Brain pericyte (primary cell): ENCODE results near the gene CIDEC.
A peak's percentile ranks its signal among the peaks of the same experiment; 100 is the strongest.

ENCODE experiments used
- DNase-seq: peaks from one replicate; pipeline ENCODE4 v3.0.0-alpha.2; 2012; ENCODE audit warnings: low read depth, low spot score

The CIDEC gene

GRCh38 chr3:9879830-9880549 is at the start of gene CIDEC:
Gene CIDEC (minus strand): TSS chr3:9880253. CDS start chr3:9878486, 1,767 bp downstream.
- no peak for DNase-seq

DNA sequence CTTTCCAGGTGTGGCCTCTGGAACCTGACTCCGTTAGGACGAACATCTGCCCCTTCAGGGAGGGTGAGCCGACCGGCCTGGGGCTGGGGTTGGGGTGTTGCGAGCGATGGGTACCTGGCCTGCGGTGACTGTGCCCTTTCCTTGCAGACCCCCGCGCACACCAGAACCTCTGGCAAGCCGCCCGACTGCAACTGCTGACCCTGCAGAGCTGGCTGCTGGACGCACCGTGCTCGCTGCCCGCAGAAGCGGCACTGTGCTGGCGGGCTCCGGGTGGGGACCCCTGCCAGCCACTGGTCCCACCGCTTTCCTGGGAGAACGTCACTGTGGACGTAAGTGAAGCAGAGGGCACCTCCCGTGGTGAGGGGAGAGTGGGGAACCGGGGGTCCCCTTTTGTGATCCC is 48.1 kb upstream of the CIDEC start:
- no peak for DNase-seq

- no peak for DNase-seq
Measured at GRCh38 chr3:9918261-9919038, 38.4 kb upstream of the CIDEC start.

- DNase-seq, result no peak
Measured at GRCh38 chr3:9917820-9918219, 37.8 kb upstream of the CIDEC start.

DNA sequence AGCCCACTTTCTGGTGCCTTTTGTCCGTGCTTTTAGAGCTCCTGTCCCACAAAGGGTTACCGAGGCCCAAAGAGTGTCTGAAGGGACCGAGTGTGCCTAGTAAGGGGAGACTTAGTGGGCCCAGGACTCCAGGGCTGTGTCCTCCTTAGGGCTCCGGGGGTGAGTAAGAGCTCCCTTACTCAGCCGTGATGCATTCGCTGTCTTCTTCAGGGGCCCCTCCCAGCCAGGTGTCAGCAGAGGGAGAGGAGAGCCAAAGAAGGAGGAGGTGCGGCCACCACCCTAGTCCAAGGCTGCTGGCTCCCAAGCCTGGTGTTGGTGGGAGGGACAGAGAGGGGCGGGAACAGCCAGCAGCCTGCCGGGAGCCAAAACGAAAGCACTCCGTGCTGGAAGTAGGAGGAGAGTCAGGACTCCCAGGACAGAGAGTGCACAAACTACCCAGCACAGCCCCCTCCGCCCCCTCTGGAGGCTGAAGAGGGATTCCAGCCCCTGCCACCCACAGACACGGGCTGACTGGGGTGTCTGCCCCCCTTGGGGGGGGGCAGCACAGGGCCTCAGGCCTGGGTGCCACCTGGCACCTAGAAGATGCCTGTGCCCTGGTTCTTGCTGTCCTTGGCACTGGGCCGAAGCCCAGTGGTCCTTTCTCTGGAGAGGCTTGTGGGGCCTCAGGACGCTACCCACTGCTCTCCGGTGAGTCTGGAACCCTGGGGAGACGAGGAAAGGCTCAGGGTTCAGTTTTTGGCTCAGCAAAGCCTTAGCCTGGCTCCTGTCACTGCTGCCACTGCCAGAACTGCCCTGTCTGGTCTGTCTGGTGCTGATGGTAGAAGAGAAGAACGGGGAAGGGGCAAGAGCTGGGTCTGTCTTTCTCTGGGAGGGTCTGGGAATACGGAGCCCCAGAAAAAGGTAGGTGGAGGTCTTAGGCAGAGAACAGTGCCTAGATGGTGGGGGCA is 37.0 kb upstream of the CIDEC start, which contains the start of gene IL17RC:
Gene IL17RC (plus strand): TSS at position 365 of the 947 bp plus-strand sequence. CDS start 218 bp downstream, at position 583.
- peak; percentile 56 for DNase-seq

DNA sequence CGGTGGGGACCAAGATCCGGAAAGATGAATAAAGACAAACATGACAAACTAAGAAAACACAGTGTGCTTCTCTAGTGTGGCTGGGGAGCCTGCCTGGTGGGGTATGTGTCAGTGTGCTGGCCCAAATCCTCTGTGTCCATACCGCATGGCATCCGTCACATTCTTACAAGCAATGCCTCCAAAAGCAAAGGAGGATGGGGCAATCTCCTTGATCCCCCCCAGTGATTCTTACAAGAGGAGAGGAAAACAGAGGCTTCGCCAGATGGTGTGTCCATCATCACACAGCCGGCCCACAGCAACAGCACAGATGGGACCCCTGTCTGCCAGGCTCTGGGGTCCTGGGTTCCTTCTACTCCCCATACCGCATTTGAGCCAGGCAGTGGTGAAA is 36.3 kb upstream of the CIDEC start:
- DNase-seq, result no peak

- DNase-seq, result no peak
Measured at GRCh38 chr3:9915254-9916141, 35.4 kb upstream of the CIDEC start.

GRCh38 chr3:9914559-9915253 is 34.7 kb upstream of the CIDEC start:
- no peak for DNase-seq

DNA sequence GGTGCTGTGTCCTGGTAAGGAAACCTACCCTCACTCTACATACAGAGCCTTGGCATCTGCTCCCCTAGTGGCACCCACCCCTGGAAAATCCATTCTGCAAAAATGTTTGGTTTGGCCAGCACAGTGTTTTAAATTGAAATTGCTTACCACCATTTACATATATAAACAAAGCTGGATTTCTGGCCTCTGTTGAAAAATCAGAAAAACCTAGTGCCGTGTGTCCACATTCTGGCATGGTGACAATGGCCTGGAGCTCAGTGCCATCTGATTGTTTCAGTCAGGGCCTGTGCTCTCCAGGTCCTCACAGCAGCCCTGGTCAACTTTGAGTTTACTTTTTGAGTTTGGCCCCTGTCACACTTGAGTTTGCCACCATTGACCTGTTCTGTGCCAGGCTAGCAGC is 34.0 kb upstream of the CIDEC start:
- no peak for DNase-seq

- DNase-seq, result no peak
Measured at GRCh38 chr3:9913601-9914000, 33.5 kb upstream of the CIDEC start.

DNA sequence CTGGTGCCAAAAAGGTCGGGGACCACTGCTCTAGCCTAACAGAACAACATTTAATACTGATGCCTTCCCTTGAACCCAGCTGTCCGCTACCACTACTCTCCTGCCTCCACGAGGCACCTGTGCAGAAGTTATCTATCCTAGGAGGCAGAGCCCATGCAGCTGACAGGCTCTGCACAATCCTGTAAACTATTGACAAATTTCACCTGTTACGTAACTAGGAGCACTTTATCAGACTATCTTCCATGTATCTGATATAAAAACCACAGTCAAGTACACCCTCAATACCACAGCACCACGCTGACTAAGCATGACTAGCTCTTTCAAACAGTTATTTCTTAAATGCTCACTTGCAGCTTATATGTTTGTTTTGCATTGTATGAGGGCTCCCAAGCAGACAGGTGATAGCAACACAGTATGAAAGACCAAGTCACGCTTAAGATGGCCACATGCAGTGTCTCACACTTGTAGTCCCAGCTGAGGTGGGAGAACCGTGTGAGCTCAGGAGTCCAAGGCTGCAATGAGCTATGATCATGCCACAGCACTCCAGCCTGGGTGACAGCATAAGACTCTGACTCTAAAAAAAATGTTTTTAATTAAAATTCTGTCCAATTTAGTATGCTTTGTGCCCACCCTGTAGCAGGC is 32.4 kb upstream of the CIDEC start:
- DNase-seq, result no peak

- DNase-seq, result no peak
Measured at GRCh38 chr3:9911863-9912262, 31.8 kb upstream of the CIDEC start.

DNA sequence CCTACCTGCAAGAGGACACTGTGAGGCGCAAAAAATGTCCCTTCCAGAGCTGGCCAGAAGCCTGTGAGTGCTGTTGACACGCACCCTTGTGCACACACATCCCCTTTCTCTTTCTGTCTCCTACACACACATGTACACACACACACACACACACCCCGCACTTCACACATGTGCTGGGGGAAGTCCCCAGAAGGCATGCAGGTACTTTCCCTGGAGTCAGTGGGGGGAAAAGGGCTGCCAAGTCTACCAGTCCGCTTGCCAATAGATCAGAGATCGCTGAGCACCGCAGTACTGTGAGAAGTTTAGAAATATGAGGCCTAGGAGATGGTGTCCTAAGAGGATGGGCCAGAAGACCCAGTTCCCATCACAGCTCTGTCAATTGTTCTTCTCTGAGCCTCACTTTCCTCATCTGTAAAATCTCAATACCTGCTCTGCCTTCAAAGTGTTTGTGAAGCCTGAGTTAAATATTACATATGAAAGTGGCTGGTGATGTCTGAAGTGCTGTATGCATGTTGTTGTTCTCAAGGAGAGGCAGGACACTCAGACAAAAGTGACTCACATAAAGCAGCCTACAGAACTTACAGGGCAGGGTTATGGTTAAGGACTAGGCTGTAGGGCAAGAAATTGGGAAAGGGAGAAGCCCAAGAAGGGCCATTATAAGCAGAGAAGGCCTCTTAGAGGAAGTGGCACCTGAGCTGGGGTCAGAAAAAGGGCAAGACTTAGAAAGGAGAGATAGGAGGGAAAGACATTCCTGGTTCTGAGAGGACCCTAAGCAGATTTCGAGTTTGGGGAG is 29.4 kb upstream of the CIDEC start:
- no peak for DNase-seq

DNA sequence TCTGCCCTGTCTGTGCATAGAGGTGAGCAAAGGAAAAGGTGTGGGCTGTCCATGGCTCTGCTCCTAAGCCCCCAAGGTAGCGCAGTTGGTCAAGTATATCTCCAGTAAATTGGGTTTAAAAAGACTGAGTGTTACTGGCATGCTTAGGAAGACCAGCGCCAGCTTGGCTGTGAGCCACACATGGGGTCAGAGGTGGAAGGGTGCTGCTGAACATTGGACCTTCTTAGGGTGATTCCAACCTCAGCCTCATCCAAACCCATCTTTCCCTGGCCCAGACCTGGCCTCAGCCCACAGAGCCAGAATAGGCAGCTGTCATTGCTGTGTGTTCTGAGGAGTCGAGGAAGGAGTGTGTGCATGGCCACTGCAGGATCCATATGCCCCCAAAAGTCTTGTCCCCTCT is 28.2 kb upstream of the CIDEC start:
- no peak for DNase-seq

GRCh38 chr3:9906480-9906879 is 26.4 kb upstream of the CIDEC start:
- DNase-seq, result no peak

GRCh38 chr3:9903904-9904303 is 23.9 kb upstream of the CIDEC start:
- DNase-seq, result no peak

- no peak for DNase-seq
Measured at GRCh38 chr3:9903238-9903624, 23.2 kb upstream of the CIDEC start.

- DNase-seq, result no peak
Measured at GRCh38 chr3:9902372-9903237, 22.6 kb upstream of the CIDEC start, which contains the start of gene IL17RE. Gene IL17RE (plus strand): TSS chr3:9902848. CDS start chr3:9902933, 85 bp downstream.
